ENCODE data around the gene GNRHR. TPM values are rescaled to one million over a fixed set of nuclear protein-coding genes. Genes with fewer than 3 reads are reported as not detected.

Gene GNRHR
- total RNA-seq, 4 donors from 2014 or later, result not detected

- intact Hi-C loops (cut with DNase I; ENCODE audit: low total_unique reads), result no loop called here
- no peak for DNase-seq (ENCODE audit: low spot score in 2 of 2)
- WGBS, 2 donors, result 63 to 68% methylated on average over 3 of the region's 3 CpGs
- no peak for TF ChIP-seq CTCF (IDR thresholded peaks at IDR 0.05)
- TF ChIP-seq POLR2A (IDR thresholded peaks at IDR 0.05), result no peak
- no peak overlapping the region for H3K4me3 ChIP-seq (ENCODE audit: low read depth, poor library complexity, severe bottlenecking)
Measured at GRCh38 chr4:67721315-67721769, 32.8 kb downstream of the GNRHR start.

- WGBS, 2 donors, result 83 to 92% methylated on average over 3 of the region's 3 CpGs
- intact Hi-C loops (cut with DNase I; ENCODE audit: low total_unique reads), result no loop called here
Measured at GRCh38 chr4:67719953-67720617, 34.1 kb downstream of the GNRHR start.

GRCh38 chr4:67718848-67719247, 35.3 kb downstream of the GNRHR start:
- no peak overlapping the region for H3K4me3 ChIP-seq (ENCODE audit: low read depth, poor library complexity, severe bottlenecking)
- TF ChIP-seq POLR2A (IDR thresholded peaks at IDR 0.05) (no peak), CTCF (IDR thresholded peaks at IDR 0.05) (no peak)
- WGBS, 2 donors, result 98 to 100% methylated on average over 2 of the region's 2 CpGs
- intact Hi-C loops (cut with DNase I; ENCODE audit: low total_unique reads), result no loop called here
- no peak for DNase-seq (ENCODE audit: low spot score in 2 of 2)

More at GRCh38 chr4:67719953-67720617, 34.1 kb downstream of the GNRHR start:
- TF ChIP-seq POLR2A (IDR thresholded peaks at IDR 0.05) (no peak), CTCF (IDR thresholded peaks at IDR 0.05) (no peak)
- no peak for DNase-seq (ENCODE audit: low spot score in 2 of 2)
- no peak overlapping the region for H3K4me3 ChIP-seq (ENCODE audit: low read depth, poor library complexity, severe bottlenecking)

GRCh38 chr4:67717586-67717985, 36.6 kb downstream of the GNRHR start:
- intact Hi-C loops (cut with DNase I; ENCODE audit: low total_unique reads), result no loop called here
- no peak overlapping the region for H3K4me3 ChIP-seq (ENCODE audit: low read depth, poor library complexity, severe bottlenecking)
- DNase-seq (ENCODE audit: low spot score in 2 of 2), result no peak
- TF ChIP-seq POLR2A (IDR thresholded peaks at IDR 0.05), result no peak
- no peak for TF ChIP-seq CTCF (IDR thresholded peaks at IDR 0.05)
- 98 to 100% methylated on average over 2 of the region's 2 CpGs for WGBS, 2 donors

GRCh38 chr4:67714955-67715354, 39.2 kb downstream of the GNRHR start:
- intact Hi-C loops (cut with DNase I; ENCODE audit: low total_unique reads), result no loop called here
- 91 to 93% methylated on average over 6 of the region's 6 CpGs for WGBS, 2 donors
- no peak for TF ChIP-seq POLR2A (IDR thresholded peaks at IDR 0.05)
- TF ChIP-seq CTCF (IDR thresholded peaks at IDR 0.05), result no peak
- DNase-seq (ENCODE audit: low spot score in 2 of 2), result no peak
- no peak overlapping the region for H3K4me3 ChIP-seq (ENCODE audit: low read depth, poor library complexity, severe bottlenecking)

GRCh38 chr4:67714248-67714583, 40.0 kb downstream of the GNRHR start:
- 91 to 96% methylated on average over 1 of the region's 1 CpG for WGBS, 2 donors

More at GRCh38 chr4:67714248-67714583, 40.0 kb downstream of the GNRHR start:
- no peak for TF ChIP-seq CTCF (IDR thresholded peaks at IDR 0.05)
- no peak for TF ChIP-seq POLR2A (IDR thresholded peaks at IDR 0.05)
- intact Hi-C loops (cut with DNase I; ENCODE audit: low total_unique reads), result no loop called here
- H3K4me3 ChIP-seq (ENCODE audit: low read depth, poor library complexity, severe bottlenecking), result no peak overlapping the region
- no peak for DNase-seq (ENCODE audit: low spot score in 2 of 2)
